ENCODE measurements around the gene FILIP1L. TPM values are rescaled to one million over a fixed set of nuclear protein-coding genes. Genes with fewer than 3 reads are reported as not detected.

FILIP1L gene
- total RNA-seq, 1 donor from 2014 or later, result 29.2 TPM

DNA sequence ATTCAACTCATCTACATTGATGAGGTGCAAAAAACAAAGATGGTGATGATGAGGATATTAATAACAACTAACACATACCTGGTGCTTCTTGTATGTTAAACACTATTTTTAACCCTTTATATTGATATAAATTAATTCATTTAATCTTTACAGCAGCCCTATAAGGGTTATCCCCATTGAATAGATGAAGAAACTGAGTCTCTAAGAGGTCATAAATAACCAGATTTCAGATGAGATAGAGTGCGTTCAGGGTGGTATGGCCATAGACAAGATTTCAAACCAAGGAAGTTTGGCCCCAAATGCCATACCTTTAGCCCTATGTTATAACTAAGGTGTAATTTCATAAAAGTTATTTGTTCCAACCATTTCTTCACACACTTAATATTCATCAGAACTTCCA, 214.1 kb downstream of the FILIP1L start:
- no peaks in the 10 kb centered on the region for H3K9me3 ChIP-seq (ENCODE audit: control insufficient read depth in 3 of 3, low read length in 3 of 3)
- no peaks in the 10 kb centered on the region for H3K27me3 ChIP-seq (ENCODE audit: control insufficient read depth in 3 of 3, insufficient read depth in 3 of 3, low read length in 3 of 3)
- H3K4me1 ChIP-seq (ENCODE audit: control insufficient read depth in 3 of 3, insufficient read depth in 3 of 3, low read length in 3 of 3), result peaks cover 0 to 7% (median 7%) of the 10 kb centered on the region in 3 donors
- H3K9ac ChIP-seq (ENCODE audit: low read depth in 1 of 3, low read length in 3 of 3), result no peak overlapping the region
- H3K27ac ChIP-seq (ENCODE audit: low read depth, low read length), result no peak overlapping the region
- H3K36me3 ChIP-seq (ENCODE audit: control insufficient read depth in 3 of 3, insufficient read depth in 3 of 3, low read length in 3 of 3), result peaks cover 0 to 7% (median 3%) of the 10 kb centered on the region in 3 donors
- H3K4me3 ChIP-seq (ENCODE audit: low read length in 3 of 3), result no peak overlapping the region

- Histone ChIP-seq H3K9me3 (ENCODE audit: control insufficient read depth in 3 of 3, low read length in 3 of 3) (no peaks in the 10 kb centered on the region), H3K27ac (ENCODE audit: low read depth, low read length) (no peak overlapping the region)
Measured at GRCh38 chr3:99899603-99900002, 214.7 kb downstream of the FILIP1L start.

DNA sequence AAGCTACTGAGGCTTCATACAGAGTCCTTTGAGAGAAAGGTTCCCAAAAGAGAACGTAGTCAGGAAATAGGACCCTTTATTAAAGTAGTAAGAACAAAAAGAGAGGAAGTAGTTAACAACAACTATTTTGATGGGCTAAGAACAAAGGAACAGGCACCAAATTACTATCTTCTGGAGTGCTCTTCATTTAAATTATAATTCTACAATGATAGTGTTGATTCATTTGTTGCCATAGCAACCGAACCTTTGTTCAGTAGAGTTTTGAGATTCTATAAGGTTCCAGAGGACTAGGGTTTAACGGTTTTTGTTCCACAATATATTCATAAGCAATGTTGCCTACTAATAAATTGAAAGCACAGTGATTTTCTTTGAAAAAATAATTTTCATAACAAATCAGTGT, 217.8 kb downstream of the FILIP1L start:
- Histone ChIP-seq H3K27ac (ENCODE audit: low read depth, low read length) (peak overlapping the region; percentile 22), H3K27me3 (ENCODE audit: control insufficient read depth in 3 of 3, insufficient read depth in 3 of 3, low read length in 3 of 3) (no peaks in the 10 kb centered on the region), H3K9ac (ENCODE audit: low read depth in 1 of 3, low read length in 3 of 3) (no peak overlapping the region), H3K4me3 (ENCODE audit: low read length in 3 of 3) (no peak overlapping the region), H3K4me1 (ENCODE audit: control insufficient read depth in 3 of 3, insufficient read depth in 3 of 3, low read length in 3 of 3) (peaks cover 0 to 7% (median 3%) of the 10 kb centered on the region in 3 donors), H3K9me3 (ENCODE audit: control insufficient read depth in 3 of 3, low read length in 3 of 3) (no peaks in the 10 kb centered on the region), H3K36me3 (ENCODE audit: control insufficient read depth in 3 of 3, insufficient read depth in 3 of 3, low read length in 3 of 3) (no peaks in the 10 kb centered on the region)

More at GRCh38 chr3:99899603-99900002, 214.7 kb downstream of the FILIP1L start:
- no peaks in the 10 kb centered on the region for H3K27me3 ChIP-seq (ENCODE audit: control insufficient read depth in 3 of 3, insufficient read depth in 3 of 3, low read length in 3 of 3)
- no peak overlapping the region for H3K9ac ChIP-seq (ENCODE audit: low read depth in 1 of 3, low read length in 3 of 3)
- H3K4me1 ChIP-seq (ENCODE audit: control insufficient read depth in 3 of 3, insufficient read depth in 3 of 3, low read length in 3 of 3), result peaks cover 0 to 7% (median 7%) of the 10 kb centered on the region in 3 donors
- no peak overlapping the region for H3K4me3 ChIP-seq (ENCODE audit: low read length in 3 of 3)
- peaks cover 0 to 3% (median 0%) of the 10 kb centered on the region in 3 donors for H3K36me3 ChIP-seq (ENCODE audit: control insufficient read depth in 3 of 3, insufficient read depth in 3 of 3, low read length in 3 of 3)

GRCh38 chr3:99895703-99896441, 218.4 kb downstream of the FILIP1L start:
- no peaks in the 10 kb centered on the region for H3K9me3 ChIP-seq (ENCODE audit: control insufficient read depth in 3 of 3, low read length in 3 of 3)
- no peak overlapping the region for H3K9ac ChIP-seq (ENCODE audit: low read depth in 1 of 3, low read length in 3 of 3)
- peaks cover 0 to 3% (median 3%) of the 10 kb centered on the region in 3 donors for H3K4me1 ChIP-seq (ENCODE audit: control insufficient read depth in 3 of 3, insufficient read depth in 3 of 3, low read length in 3 of 3)
- H3K4me3 ChIP-seq (ENCODE audit: low read length in 3 of 3), result no peak overlapping the region
- no peaks in the 10 kb centered on the region for H3K36me3 ChIP-seq (ENCODE audit: control insufficient read depth in 3 of 3, insufficient read depth in 3 of 3, low read length in 3 of 3)
- no peaks in the 10 kb centered on the region for H3K27me3 ChIP-seq (ENCODE audit: control insufficient read depth in 3 of 3, insufficient read depth in 3 of 3, low read length in 3 of 3)
- H3K27ac ChIP-seq (ENCODE audit: low read depth, low read length), result peak overlapping the region; percentile 36

GRCh38 chr3:99895131-99895696, 219.1 kb downstream of the FILIP1L start:
- Histone ChIP-seq H3K27me3 (ENCODE audit: control insufficient read depth in 3 of 3, insufficient read depth in 3 of 3, low read length in 3 of 3) (no peaks in the 10 kb centered on the region), H3K4me3 (ENCODE audit: low read length in 3 of 3) (no peak overlapping the region), H3K9ac (ENCODE audit: low read depth in 1 of 3, low read length in 3 of 3) (no peak overlapping the region), H3K36me3 (ENCODE audit: control insufficient read depth in 3 of 3, insufficient read depth in 3 of 3, low read length in 3 of 3) (no peaks in the 10 kb centered on the region), H3K27ac (ENCODE audit: low read depth, low read length) (peak overlapping the region; percentile 36), H3K4me1 (ENCODE audit: control insufficient read depth in 3 of 3, insufficient read depth in 3 of 3, low read length in 3 of 3) (peaks cover 0 to 3% (median 0%) of the 10 kb centered on the region in 3 donors), H3K9me3 (ENCODE audit: control insufficient read depth in 3 of 3, low read length in 3 of 3) (no peaks in the 10 kb centered on the region)

DNA sequence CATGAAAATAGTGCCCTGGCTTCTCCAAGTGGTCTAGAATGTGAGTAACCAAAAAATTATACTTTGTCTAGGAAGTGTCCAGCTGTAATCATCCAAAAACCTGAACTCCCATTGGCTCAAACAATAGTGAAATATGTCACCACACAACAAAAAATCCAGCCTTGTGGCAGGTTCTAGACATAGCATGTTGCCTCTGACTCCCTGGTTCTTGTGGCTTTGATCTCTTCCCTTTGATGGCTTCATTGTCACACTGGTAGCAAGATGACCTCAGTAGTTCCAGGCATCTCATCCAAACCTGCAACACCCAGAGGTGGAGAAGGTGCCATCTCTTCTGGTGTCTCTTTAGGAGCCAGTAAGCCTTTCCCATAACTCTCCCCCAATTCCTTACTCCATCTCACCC, 222.0 kb downstream of the FILIP1L start:
- no peak overlapping the region for H3K27ac ChIP-seq (ENCODE audit: low read depth, low read length)
- no peak overlapping the region for H3K9ac ChIP-seq (ENCODE audit: low read depth in 1 of 3, low read length in 3 of 3)
- H3K4me1 ChIP-seq (ENCODE audit: control insufficient read depth in 3 of 3, insufficient read depth in 3 of 3, low read length in 3 of 3), result peaks cover 0 to 3% (median 0%) of the 10 kb centered on the region in 3 donors
- no peaks in the 10 kb centered on the region for H3K36me3 ChIP-seq (ENCODE audit: control insufficient read depth in 3 of 3, insufficient read depth in 3 of 3, low read length in 3 of 3)
- H3K9me3 ChIP-seq (ENCODE audit: control insufficient read depth in 3 of 3, low read length in 3 of 3), result no peaks in the 10 kb centered on the region
- no peaks in the 10 kb centered on the region for H3K27me3 ChIP-seq (ENCODE audit: control insufficient read depth in 3 of 3, insufficient read depth in 3 of 3, low read length in 3 of 3)
- H3K4me3 ChIP-seq (ENCODE audit: low read length in 3 of 3), result no peak overlapping the region

DNA sequence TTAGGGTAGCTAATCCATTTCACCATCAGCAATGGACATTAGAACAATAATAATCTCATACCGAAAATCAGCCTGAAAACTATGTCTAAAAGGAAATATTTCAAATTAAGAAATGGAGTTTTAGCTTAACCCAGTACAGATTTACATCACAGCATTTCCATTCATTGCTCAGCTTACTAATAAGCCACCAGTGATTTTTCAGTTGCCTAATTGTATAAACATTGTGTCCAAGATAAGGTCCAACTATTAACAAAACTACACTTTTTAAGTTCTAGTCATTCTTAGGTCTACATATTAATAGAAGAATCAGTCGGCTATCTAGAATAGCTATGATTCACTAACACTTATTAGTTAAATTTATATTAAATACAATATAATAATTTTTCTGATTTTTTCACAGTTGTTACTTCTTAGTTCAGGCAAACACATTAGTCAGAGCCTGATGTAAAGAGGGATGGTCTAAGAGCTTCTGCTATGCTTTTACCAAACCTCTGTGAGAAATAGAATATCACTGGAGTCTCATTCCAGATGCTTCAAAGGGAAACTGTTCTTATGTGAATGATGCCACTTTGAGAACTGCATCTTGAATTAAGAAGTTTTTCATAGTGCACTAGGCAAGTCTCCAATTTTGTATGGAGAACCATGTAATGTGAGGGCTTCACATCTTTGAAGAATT, 222.6 kb downstream of the FILIP1L start:
- Histone ChIP-seq H3K36me3 (ENCODE audit: control insufficient read depth in 3 of 3, insufficient read depth in 3 of 3, low read length in 3 of 3) (no peaks in the 10 kb centered on the region), H3K9ac (ENCODE audit: low read depth in 1 of 3, low read length in 3 of 3) (no peak overlapping the region), H3K27me3 (ENCODE audit: control insufficient read depth in 3 of 3, insufficient read depth in 3 of 3, low read length in 3 of 3) (no peaks in the 10 kb centered on the region), H3K9me3 (ENCODE audit: control insufficient read depth in 3 of 3, low read length in 3 of 3) (no peaks in the 10 kb centered on the region), H3K4me1 (ENCODE audit: control insufficient read depth in 3 of 3, insufficient read depth in 3 of 3, low read length in 3 of 3) (peaks cover 0 to 3% (median 0%) of the 10 kb centered on the region in 3 donors), H3K27ac (ENCODE audit: low read depth, low read length) (no peak overlapping the region), H3K4me3 (ENCODE audit: low read length in 3 of 3) (no peak overlapping the region)

DNA sequence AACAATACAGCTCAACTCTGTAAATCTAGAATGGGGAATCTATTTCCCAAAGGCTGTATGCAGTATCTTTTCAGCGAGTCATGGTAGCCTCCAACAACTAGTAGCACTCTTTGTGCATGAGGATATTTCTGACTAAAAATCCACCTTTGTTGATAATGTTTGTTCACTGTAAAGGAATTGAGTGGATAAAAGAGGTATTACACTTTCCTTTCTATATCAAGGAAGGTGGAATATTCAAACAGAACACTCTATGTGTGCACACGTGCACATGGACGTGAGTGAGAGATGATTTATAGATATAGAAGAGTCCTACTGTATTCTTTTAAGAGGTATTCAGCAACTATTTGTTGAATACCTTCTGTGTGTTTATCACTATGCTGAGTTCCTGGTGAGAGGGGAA, 228.4 kb downstream of the FILIP1L start:
- no peak overlapping the region for H3K9ac ChIP-seq (ENCODE audit: low read depth in 1 of 3, low read length in 3 of 3)
- H3K4me3 ChIP-seq (ENCODE audit: low read length in 3 of 3), result no peak overlapping the region
- peaks cover 0 to 11% (median 3%) of the 10 kb centered on the region in 3 donors for H3K4me1 ChIP-seq (ENCODE audit: control insufficient read depth in 3 of 3, insufficient read depth in 3 of 3, low read length in 3 of 3)
- no peaks in the 10 kb centered on the region for H3K9me3 ChIP-seq (ENCODE audit: control insufficient read depth in 3 of 3, low read length in 3 of 3)
- no peak overlapping the region for H3K27ac ChIP-seq (ENCODE audit: low read depth, low read length)
- peaks cover 0 to 10% (median 0%) of the 10 kb centered on the region in 3 donors for H3K36me3 ChIP-seq (ENCODE audit: control insufficient read depth in 3 of 3, insufficient read depth in 3 of 3, low read length in 3 of 3)
- H3K27me3 ChIP-seq (ENCODE audit: control insufficient read depth in 3 of 3, insufficient read depth in 3 of 3, low read length in 3 of 3), result no peaks in the 10 kb centered on the region

GRCh38 chr3:99885085-99885484, 229.2 kb downstream of the FILIP1L start:
- Histone ChIP-seq H3K36me3 (ENCODE audit: control insufficient read depth in 3 of 3, insufficient read depth in 3 of 3, low read length in 3 of 3) (peaks cover 0 to 10% (median 0%) of the 10 kb centered on the region in 3 donors), H3K9ac (ENCODE audit: low read depth in 1 of 3, low read length in 3 of 3) (no peak overlapping the region), H3K27me3 (ENCODE audit: control insufficient read depth in 3 of 3, insufficient read depth in 3 of 3, low read length in 3 of 3) (no peaks in the 10 kb centered on the region), H3K4me3 (ENCODE audit: low read length in 3 of 3) (no peak overlapping the region), H3K4me1 (ENCODE audit: control insufficient read depth in 3 of 3, insufficient read depth in 3 of 3, low read length in 3 of 3) (peaks cover 0 to 12% (median 6%) of the 10 kb centered on the region in 3 donors), H3K27ac (ENCODE audit: low read depth, low read length) (no peak overlapping the region), H3K9me3 (ENCODE audit: control insufficient read depth in 3 of 3, low read length in 3 of 3) (no peaks in the 10 kb centered on the region)

DNA sequence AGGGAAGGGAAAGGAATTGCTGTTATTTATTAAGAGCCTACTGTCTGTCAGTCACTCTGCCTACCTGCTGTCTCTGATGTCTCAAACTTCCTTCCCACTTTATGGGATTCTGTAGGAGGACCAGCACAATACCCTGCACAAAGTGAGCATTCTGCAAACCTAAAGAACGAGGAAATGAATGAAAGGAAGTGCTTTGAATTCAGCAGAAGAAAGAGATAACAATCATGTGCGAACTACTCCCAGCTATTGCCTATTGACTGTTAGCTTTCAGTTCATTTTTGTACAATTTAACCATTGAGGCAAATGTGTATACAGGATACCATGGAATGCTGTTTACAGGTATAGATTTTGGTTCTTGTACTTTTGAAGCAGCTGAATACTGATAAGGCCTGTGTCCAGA, 229.8 kb downstream of the FILIP1L start:
- H3K9me3 ChIP-seq (ENCODE audit: control insufficient read depth in 3 of 3, low read length in 3 of 3), result no peaks in the 10 kb centered on the region
- H3K9ac ChIP-seq (ENCODE audit: low read depth in 1 of 3, low read length in 3 of 3), result no peak overlapping the region
- peaks cover 0 to 15% (median 9%) of the 10 kb centered on the region in 3 donors for H3K4me1 ChIP-seq (ENCODE audit: control insufficient read depth in 3 of 3, insufficient read depth in 3 of 3, low read length in 3 of 3)
- H3K27ac ChIP-seq (ENCODE audit: low read depth, low read length), result no peak overlapping the region
- no peaks in the 10 kb centered on the region for H3K27me3 ChIP-seq (ENCODE audit: control insufficient read depth in 3 of 3, insufficient read depth in 3 of 3, low read length in 3 of 3)
- peaks cover 0 to 10% (median 0%) of the 10 kb centered on the region in 3 donors for H3K36me3 ChIP-seq (ENCODE audit: control insufficient read depth in 3 of 3, insufficient read depth in 3 of 3, low read length in 3 of 3)
- H3K4me3 ChIP-seq (ENCODE audit: low read length in 3 of 3), result no peak overlapping the region

Measured in skeletal muscle tissue (tissue), 4 donors.